ENCODE measurements around the gene PTMS.

The PTMS gene

GRCh38 chr12:6758506-6759095 is 7.6 kb upstream of the PTMS start:
- no peak overlapping the region for H3K4me3 ChIP-seq (ENCODE audit: low read depth, low read length)
- no peak for DNase-seq (ENCODE audit: low read depth)
- in situ Hi-C loops (cut with HindIII; ENCODE audit: low sequenced_read_pairs), result no loop called here
- no peak for TF ChIP-seq CTCF (IDR thresholded peaks at IDR 0.05; ENCODE audit: low read depth, low read length, missing control alignments)

- no peak overlapping the region for H3K4me3 ChIP-seq (ENCODE audit: low read depth, low read length)
- DNase-seq (ENCODE audit: low read depth), result no peak
- TF ChIP-seq CTCF (IDR thresholded peaks at IDR 0.05; ENCODE audit: low read depth, low read length, missing control alignments), result no peak
- in situ Hi-C loops (cut with HindIII; ENCODE audit: low sequenced_read_pairs), result no loop called here
Observed at GRCh38 chr12:6759741-6760140, 6.4 kb upstream of the PTMS start.

DNA sequence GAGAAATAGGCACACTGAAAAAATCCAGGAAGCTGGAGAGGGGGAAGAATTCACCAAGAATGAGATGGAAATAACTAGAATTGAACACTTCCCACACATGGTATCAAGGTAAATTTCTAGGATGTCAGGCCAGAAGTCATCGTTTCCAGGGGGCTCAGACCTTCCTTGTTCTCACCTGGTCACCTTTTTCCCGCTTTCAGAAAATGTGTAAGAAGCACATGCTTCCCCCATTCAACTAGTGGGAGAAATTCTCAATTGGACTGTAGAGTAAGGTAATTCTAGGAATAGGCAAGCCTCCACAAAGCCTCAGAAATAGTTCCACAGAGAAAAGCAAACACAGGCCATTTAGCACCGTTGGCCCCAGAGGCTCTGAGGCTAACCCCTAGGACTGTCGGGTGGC is 2.8 kb upstream of the PTMS start:
- no peak for DNase-seq (ENCODE audit: low read depth)
- in situ Hi-C loops (cut with HindIII; ENCODE audit: low sequenced_read_pairs), result no loop called here
- no peak for TF ChIP-seq CTCF (IDR thresholded peaks at IDR 0.05; ENCODE audit: low read depth, low read length, missing control alignments)
- no peak overlapping the region for H3K4me3 ChIP-seq (ENCODE audit: low read depth, low read length)

DNA sequence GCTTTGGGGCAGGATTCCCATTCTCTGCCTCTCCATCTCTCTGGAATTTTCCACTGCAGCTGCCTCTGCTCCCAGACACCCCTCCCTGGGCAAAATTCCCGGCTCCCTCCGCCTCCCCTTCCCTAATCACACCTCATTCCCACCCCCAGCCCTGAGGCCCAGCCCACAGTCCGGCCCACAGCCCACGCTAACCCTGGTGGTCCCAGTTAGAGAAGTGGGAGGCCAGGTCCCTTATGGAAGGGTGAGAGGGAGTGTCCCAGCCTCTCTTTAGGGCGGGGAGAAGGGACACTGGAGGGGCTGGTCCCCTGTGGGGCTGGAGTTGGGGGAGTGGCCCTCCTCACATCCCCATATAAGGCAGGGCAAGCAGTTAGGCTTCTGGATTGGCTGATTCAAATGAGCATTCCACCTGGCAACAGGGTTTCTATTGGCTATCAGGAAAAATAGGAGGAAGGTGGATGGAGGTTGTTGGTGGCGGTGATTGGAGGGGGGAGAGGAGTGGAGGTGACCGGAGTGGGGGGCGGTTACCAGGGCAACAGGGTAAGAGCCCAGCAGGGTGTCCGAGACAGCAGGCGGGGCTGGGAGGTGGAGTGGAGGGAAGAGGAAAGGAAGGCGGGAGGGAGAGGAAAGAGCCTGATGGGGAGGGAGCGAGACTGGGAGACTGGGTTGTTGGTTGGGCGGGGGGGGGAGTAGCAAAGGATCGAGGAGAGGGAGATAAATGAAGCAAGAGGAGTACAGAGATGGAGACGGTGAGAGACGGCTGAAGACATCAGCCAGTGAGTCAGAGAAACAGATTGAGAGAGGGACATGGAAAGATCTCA is 1.9 kb upstream of the PTMS start:
- peak; percentile 97 for DNase-seq (ENCODE audit: low read depth)
- TF ChIP-seq CTCF (IDR thresholded peaks at IDR 0.05; ENCODE audit: low read depth, low read length, missing control alignments), result no peak
- peak overlapping the region; percentile 9 for H3K4me3 ChIP-seq (ENCODE audit: low read depth, low read length)
- in situ Hi-C loops (cut with HindIII; ENCODE audit: low sequenced_read_pairs), result no loop called here

DNA sequence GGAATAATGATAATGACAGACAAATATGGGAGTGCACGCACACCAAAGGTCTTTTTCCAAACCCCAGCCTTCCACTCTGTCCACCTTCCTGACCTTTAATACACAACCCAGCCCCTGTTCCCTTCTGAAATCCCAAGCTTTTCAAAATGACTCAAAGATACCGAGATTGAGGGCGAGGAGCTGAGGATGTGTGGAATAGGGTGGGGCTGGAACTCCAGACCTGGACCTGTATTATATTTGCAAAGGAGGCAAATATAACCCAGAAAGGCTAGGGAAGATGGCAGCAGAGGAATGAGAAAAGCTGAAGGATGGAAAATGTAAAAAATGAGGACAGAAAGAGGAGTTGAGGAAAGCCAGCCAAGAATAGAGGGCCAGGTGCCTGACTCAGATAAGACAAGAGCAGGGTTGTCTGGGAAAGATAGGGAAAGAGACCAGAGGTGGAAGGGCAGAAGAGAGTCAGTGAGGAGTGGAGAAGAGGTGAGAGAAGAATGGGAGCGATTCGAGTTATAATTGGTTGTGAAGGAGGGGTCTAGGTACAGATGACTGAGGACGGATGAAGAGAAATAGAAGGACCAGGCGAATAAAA is 1.0 kb upstream of the PTMS start:
- no peak for DNase-seq (ENCODE audit: low read depth)

More for the DNA sequence above, 1.0 kb upstream of the PTMS start:
- peak overlapping the region; percentile 94 for H3K4me3 ChIP-seq (ENCODE audit: low read depth, low read length)
- no peak for TF ChIP-seq CTCF (IDR thresholded peaks at IDR 0.05; ENCODE audit: low read depth, low read length, missing control alignments)
- in situ Hi-C loops (cut with HindIII; ENCODE audit: low sequenced_read_pairs), result loop anchor here (5.0 kb wide), 1 partner anchor 47 kb away; no protein-coding TSS in a partner anchor

Measured in astrocyte of the cerebellum (primary cell).